K562 (cell line): ENCODE data around the gene OR8S1. TPM values are rescaled to one million over a fixed set of nuclear protein-coding genes. Genes with fewer than 3 reads are reported as not detected.

Experiments used
- ATAC-seq: fragments of 200-7000 bp; cut with Tn5 transposase; 3 replicates; pipeline ENCODE4 v1.9.1; 2020; ENCODE audit warnings: moderate library complexity
- BruUV-seq: library from RNA; stranded (reverse); fragments of 400-500 nt; replicated peaks from 2 replicates; lab custom pipeline; 2021; lab: Mats Ljungman, UMichigan
- CTCF ChIA-PET: fragments of 300-600 bp; formaldehyde crosslinking; extraction: SDS; loops from one replicate; lab custom pipeline; 2021; ENCODE audit warnings: low intra/inter-chr PET ratio; lab: Yijun Ruan, JAX
- POLR2A ChIA-PET: fragments of 300-600, 350-650 bp; sonication (Branson Sonifier 250); formaldehyde crosslinking; extraction: SDS; loops from one replicate; lab custom pipeline; 2021; ENCODE audit warnings: antibody characterized with exemption, inconsistent platforms; lab: Yijun Ruan, JAX
- DNase-seq, 4 experiments: peaks; one replicate each; pipeline versions ENCODE4 v3.0.0 to v3.0.0-alpha.2; 2011 to 2018; ENCODE audit warnings: low spot score in 3 of 4, mixed read lengths in 3 of 4; ENCODE audit errors: extremely low read depth in 1 of 4
- FAIRE-seq: peaks from 2 replicates; lab custom pipeline; 2011; peaks lifted over from hg19 to GRCh38; lab: Jason Lieb, UNC
- H2AFZ ChIP-seq: 2 replicates; pipeline ENCODE4 v1.6.0; 2011; ENCODE audit warnings: low read depth, low read length, control low read depth, inconsistent platforms
- H3K27ac ChIP-seq: fragments of 200-600 bp; 3 replicates; pipeline ENCODE4 v1.8.0; 2011; ENCODE audit warnings: low read depth, mild to moderate bottlenecking, control low read depth, inconsistent platforms, low read length, moderate library complexity, mixed read lengths; ENCODE audit errors: extremely low read depth
- H3K27me3 ChIP-seq, 2 experiments: fragments of 300-600 bp in 1 of 2; 2 replicates in 1 of 2; 3 replicates in 1 of 2; pipeline versions ENCODE4 v1.6.0 to v1.8.0; 2011; ENCODE audit warnings: inconsistent platforms in 2 of 2, low read length in 2 of 2, mild to moderate bottlenecking in 1 of 2, mixed read lengths in 1 of 2, moderate library complexity in 1 of 2; ENCODE audit not compliant: control insufficient read depth in 2 of 2, insufficient read depth in 2 of 2
- H3K36me3 ChIP-seq: fragments of 300-600 bp; 3 replicates; pipeline ENCODE4 v1.8.0; 2011; ENCODE audit warnings: mild to moderate bottlenecking, low read length, inconsistent platforms; ENCODE audit not compliant: control insufficient read depth, insufficient read depth
- H3K4me1 ChIP-seq, 2 experiments: fragments of 200-600 bp in 1 of 2; replicated peaks in 1 of 2; 2 replicates in 1 of 2; 3 replicates in 1 of 2; pipeline versions ENCODE4 v1.5.1 to v1.8.0; 2011; ENCODE audit warnings: inconsistent platforms in 2 of 2, low read length in 2 of 2, mild to moderate bottlenecking in 1 of 2, mixed read lengths in 1 of 2, moderate library complexity in 1 of 2; ENCODE audit not compliant: control insufficient read depth in 2 of 2, insufficient read depth in 2 of 2
- H3K4me2 ChIP-seq: 2 replicates; pipeline ENCODE4 v1.6.1; 2011; ENCODE audit warnings: low read length, control low read depth, inconsistent platforms, mixed read lengths; ENCODE audit not compliant: insufficient read depth
- H3K4me3 ChIP-seq: fragments of 200-600 bp; sonication (generic), shearing (Covaris generic); 2 replicates; pipeline ENCODE4 v1.5.1; 2016; ENCODE audit warnings: control low read depth, inconsistent platforms
- H3K79me2 ChIP-seq: fragments of 200-600 bp; 3 replicates; pipeline ENCODE4 v1.8.0; 2011; ENCODE audit warnings: low read length, inconsistent platforms; ENCODE audit not compliant: control insufficient read depth, insufficient read depth
- H3K9ac ChIP-seq, 2 experiments: 2 replicates each; pipeline versions ENCODE4 v1.6.0 to v1.6.1; 2011; ENCODE audit warnings: low read depth in 2 of 2, low read length in 2 of 2, control low read depth in 1 of 2, inconsistent platforms in 1 of 2, mild to moderate bottlenecking in 1 of 2, mixed read lengths in 1 of 2; ENCODE audit not compliant: insufficient read depth in 1 of 2
- H3K9me1 ChIP-seq: one replicate; pipeline ENCODE4 v1.6.0; 2011; ENCODE audit warnings: inconsistent platforms, mild to moderate bottlenecking, low read length, moderate library complexity; ENCODE audit not compliant: control insufficient read depth, insufficient read depth
- H3K9me3 ChIP-seq: replicated peaks from 2 replicates; pipeline ENCODE4 v1.5.1; 2011; ENCODE audit warnings: low read depth, low read length, inconsistent platforms; ENCODE audit not compliant: control insufficient read depth, insufficient read depth
- H4K20me1 ChIP-seq: replicated peaks from 2 replicates; pipeline ENCODE4 v1.6.1; 2011; ENCODE audit warnings: low read length, inconsistent platforms, mixed read lengths; ENCODE audit not compliant: control insufficient read depth, insufficient read depth
- BACH1 ChIP-seq: fragments of 200-800 bp; sonication (Bioruptor generic); IDR thresholded peaks from 2 replicates; pipeline ENCODE4 v1.6.1; 2016; ENCODE audit warnings: missing genetic modification characterization, missing compliant biosample characterization
- CXXC5 ChIP-seq: fragments of 250-450 bp; sonication (Bioruptor Pico); IDR thresholded peaks from 2 replicates; pipeline ENCODE4 v1.8.0; 2022; ENCODE audit warnings: inconsistent platforms, mild to moderate bottlenecking, moderate library complexity
- EP400 ChIP-seq: fragments of 450-650 bp; IDR thresholded peaks from 2 replicates; pipeline ENCODE4 v1.6.1; 2017; ENCODE audit warnings: antibody characterized with exemption, mild to moderate bottlenecking, moderate library complexity
- JUND ChIP-seq, 2 experiments: IDR thresholded peaks; 2 replicates in 1 of 2; 3 replicates in 1 of 2; pipeline ENCODE4 v1.6.1; 2011; ENCODE audit warnings: borderline replicate concordance in 2 of 2, low read depth in 2 of 2, low read length in 2 of 2, improper control_type of control experiment in 1 of 2, missing biosample characterization in 1 of 2, missing genetic modification characterization in 1 of 2, missing genetic modification reagents in 1 of 2
- MTA2 ChIP-seq: fragments of 450-650 bp; IDR thresholded peaks from 2 replicates; pipeline ENCODE4 v1.6.1; 2016; ENCODE audit warnings: low read depth
- PHB2 ChIP-seq: fragments of 450-650 bp; IDR thresholded peaks from 2 replicates; pipeline ENCODE4 v1.6.1; 2017; ENCODE audit warnings: low read depth
- POLR2H ChIP-seq: IDR thresholded peaks from 2 replicates; pipeline ENCODE4 v1.6.1; 2016; ENCODE audit warnings: missing genetic modification characterization, low read depth, mild to moderate bottlenecking, control low read depth, missing compliant biosample characterization, moderate library complexity
- SMAD4 ChIP-seq: fragments of 250-450 bp; sonication (Bioruptor Pico); conservative IDR thresholded peaks from 2 replicates; pipeline ENCODE4 v1.8.0; 2021; ENCODE audit warnings: inconsistent platforms, mild to moderate bottlenecking, moderate library complexity
- STAG1 ChIP-seq: sonication (generic); formaldehyde crosslinking; IDR thresholded peaks from 2 replicates; pipeline ENCODE4 v1.5.0; 2020; ENCODE audit warnings: missing genetic modification reagents, borderline replicate concordance
- TRIM24 ChIP-seq, 2 experiments: fragments of 450-650 bp; IDR thresholded peaks; 2 replicates each; pipeline ENCODE4 v1.6.1; 2016
- ZEB2 ChIP-seq: fragments of 450-650 bp; IDR thresholded peaks from 2 replicates; pipeline ENCODE4 v1.6.1; 2016
- ZNF175 ChIP-seq: fragments of 200-800 bp; sonication (Bioruptor generic); IDR thresholded peaks from 2 replicates; pipeline ENCODE4 v1.6.1; 2016; ENCODE audit warnings: low read depth, mild to moderate bottlenecking, missing genetic modification characterization, missing compliant biosample characterization
- ZNF584 ChIP-seq: fragments of 200-800 bp; sonication (Bioruptor generic); IDR thresholded peaks from 2 replicates; pipeline ENCODE4 v1.6.1; 2016; ENCODE audit warnings: low read depth, mild to moderate bottlenecking, missing genetic modification characterization, missing compliant biosample characterization
- ZNF589 ChIP-seq: fragments of 200-800 bp; sonication (Bioruptor generic); IDR thresholded peaks from 2 replicates; pipeline ENCODE4 v1.6.1; 2016; ENCODE audit warnings: low read depth, missing genetic modification characterization, missing compliant biosample characterization
- ZSCAN32 ChIP-seq: fragments of 450-650 bp; formaldehyde crosslinking; IDR thresholded peaks from 2 replicates; pipeline ENCODE4 v1.4.0; 2020; ENCODE audit warnings: mild to moderate bottlenecking, moderate library complexity
- WGBS: fragments of 100-300 bp; shearing (Covaris generic); methylation state at CpG from one replicate; pipeline ENCODE4 v1.1.6; 2016; ENCODE audit warnings: low coverage, mixed read lengths; ENCODE audit not compliant: insufficient coverage; ENCODE audit errors: missing lambda C conversion rate; 5-methylcytosine and 5-hydroxymethylcytosine counted together
- in situ Hi-C: fragments of 300-500 bp; cut with MboI; formaldehyde crosslinking; loops from 4 replicates; pipeline ENCODE4 v1.15.0; 2018; ENCODE audit warnings: inconsistent platforms, mixed read lengths
- intact Hi-C: fragments of 100-400 bp; cut with micrococcal nuclease; formaldehyde crosslinking; loops from 2 replicates; pipeline ENCODE4 v1.14.2; 2022
- polyA plus RNA-seq, 8 experiments: library from polyadenylated mRNA; depleted of rRNA in 4 of 8; stranded (reverse) in 5 of 8; unstranded in 3 of 8; fragments of >200 nt; fragmentation: Nextera tagmentation in 2 of 8; fragmentation: Illumina TruSeq in 1 of 8; extraction: Ambion mirVana in 2 of 8; extraction: Trizol in 1 of 8; gene quantifications; 2 replicates each; pipeline versions ENCODE4 v1.2.1 to v1.2.3, GENCODE V29; 2011 to 2014; ENCODE audit warnings: inconsistent platforms in 1 of 8, missing spikeins in 1 of 8
- total RNA-seq, 7 experiments: library from RNA; depleted of rRNA in 6 of 7; stranded (reverse); fragments of >200 nt in 6 of 7; fragmentation: Illumina TruSeq in 2 of 7; extraction: Trizol in 2 of 7; gene quantifications; 2 replicates each; pipeline versions ENCODE4 v1.2.1 to v1.2.3, GENCODE V29; 2011 to 2021; ENCODE audit warnings: low replicate concordance in 1 of 7
- TF ChIP-seq, protein P1 (sequence below): fragments of 450-650 bp; IDR thresholded peaks from one replicate; pipeline ENCODE4 v1.6.1; 2018; ENCODE audit warnings: mild to moderate bottlenecking, moderate library complexity; ENCODE audit not compliant: partially characterized antibody
- TF ChIP-seq, protein P2 (sequence below): fragments of 450-650 bp; formaldehyde crosslinking; IDR thresholded peaks from 2 replicates; pipeline ENCODE4 v1.4.0; 2022; ENCODE audit warnings: mild to moderate bottlenecking, moderate library complexity
- TF ChIP-seq, protein P3 (sequence below), 2 experiments: fragments of 450-650 bp in 1 of 2; sonication (generic) in 1 of 2; formaldehyde crosslinking in 1 of 2; IDR thresholded peaks in 1 of 2; conservative IDR thresholded peaks in 1 of 2; 2 replicates each; pipeline versions ENCODE4 v1.6.1 to v1.8.1; 2016 to 2023; ENCODE audit warnings: mild to moderate bottlenecking in 2 of 2, moderate library complexity in 2 of 2, inconsistent platforms in 1 of 2, missing genetic modification reagents in 1 of 2

The OR8S1 gene
- total and polyA plus RNA-seq, 9 of the 15 experiments (the other 6 are each of a cell fraction or from before 2014, with no cell fraction given) = not detected

DNA sequence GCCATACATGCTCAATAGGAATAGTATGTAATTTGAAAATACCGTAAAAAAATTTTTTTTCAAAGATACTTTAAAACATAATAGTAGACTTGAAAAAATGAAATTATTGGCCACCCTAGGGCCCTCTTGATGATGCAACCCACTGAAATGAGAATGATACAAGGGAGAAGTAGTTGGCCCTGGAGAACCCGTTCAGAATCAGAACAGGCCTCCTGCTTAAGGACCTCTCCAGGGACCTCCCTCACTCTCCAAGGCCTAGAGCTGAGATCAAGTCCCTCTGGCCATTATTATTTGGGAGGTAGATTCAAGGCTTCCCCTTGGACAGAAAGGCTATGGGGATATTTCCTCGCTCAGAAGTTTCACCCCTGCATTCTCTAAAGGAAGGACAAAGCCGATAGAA lies 32.5 kb downstream of the OR8S1 start:
- no peaks in the 10 kb centered on the region for H3K36me3 ChIP-seq
- no peak overlapping the region for H2AFZ ChIP-seq
- H3K9me1 ChIP-seq = no peaks in the 10 kb centered on the region
- no peak overlapping the region for H3K4me2 ChIP-seq
- intact Hi-C loops = no loop called here
- CTCF ChIA-PET = interaction anchor here (0.6 kb wide), 1 partner anchor 401 kb away, joined by 3 read pairs; the partner anchor contains the start of gene ASB8
- H3K4me1 ChIP-seq = peaks cover 0 to 19% of the 10 kb centered on the region in 2 experiments; a peak in 4 of 5 replicates
- ATAC-seq = peak; percentile 54; the same call in 2 of the 3 replicates
- no peak overlapping the region for H3K27ac ChIP-seq
- in situ Hi-C loops = no loop called here
- POLR2A ChIA-PET = interaction anchor here (0.7 kb wide), 1 partner anchor 133 kb away, joined by 3 read pairs; no protein-coding TSS in a partner anchor
- WGBS = 47% methylated on average over 4 of the region's 4 CpGs
- no peak for DNase-seq
- no peak overlapping the region for H3K4me3 ChIP-seq
- 0 out of 5 replicates have a peak, but pooled peaks cover 0 to 3% of the 10 kb centered on the region in 2 experiments for H3K27me3 ChIP-seq
- H3K79me2 ChIP-seq = no peaks in the 10 kb centered on the region
- no peaks in the 10 kb centered on the region for H3K9me3 ChIP-seq
- H3K9ac ChIP-seq = no peak overlapping the region
- no peak for FAIRE-seq
- no TSS peak for BruUV-seq
- no peaks in the 10 kb centered on the region for H4K20me1 ChIP-seq
- TF ChIP-seq, protein P1, sequence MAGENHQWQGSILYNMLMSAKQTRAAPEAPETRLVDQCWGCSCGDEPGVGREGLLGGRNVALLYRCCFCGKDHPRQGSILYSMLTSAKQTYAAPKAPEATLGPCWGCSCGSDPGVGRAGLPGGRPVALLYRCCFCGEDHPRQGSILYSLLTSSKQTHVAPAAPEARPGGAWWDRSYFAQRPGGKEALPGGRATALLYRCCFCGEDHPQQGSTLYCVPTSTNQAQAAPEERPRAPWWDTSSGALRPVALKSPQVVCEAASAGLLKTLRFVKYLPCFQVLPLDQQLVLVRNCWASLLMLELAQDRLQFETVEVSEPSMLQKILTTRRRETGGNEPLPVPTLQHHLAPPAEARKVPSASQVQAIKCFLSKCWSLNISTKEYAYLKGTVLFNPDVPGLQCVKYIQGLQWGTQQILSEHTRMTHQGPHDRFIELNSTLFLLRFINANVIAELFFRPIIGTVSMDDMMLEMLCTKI = no peak
- TF ChIP-seq PHB2 = no peak
- 0 out of 2 replicates have a peak, but pooled peaks have one; percentile 8 for TF ChIP-seq CXXC5 (CRISPR knock-in tag)
- 0 out of 2 replicates have a peak, but pooled peaks have one; percentile 11 for TF ChIP-seq EP400
- TF ChIP-seq SMAD4 (CRISPR knock-in tag) = peak; percentile 51
- TF ChIP-seq, protein P2, sequence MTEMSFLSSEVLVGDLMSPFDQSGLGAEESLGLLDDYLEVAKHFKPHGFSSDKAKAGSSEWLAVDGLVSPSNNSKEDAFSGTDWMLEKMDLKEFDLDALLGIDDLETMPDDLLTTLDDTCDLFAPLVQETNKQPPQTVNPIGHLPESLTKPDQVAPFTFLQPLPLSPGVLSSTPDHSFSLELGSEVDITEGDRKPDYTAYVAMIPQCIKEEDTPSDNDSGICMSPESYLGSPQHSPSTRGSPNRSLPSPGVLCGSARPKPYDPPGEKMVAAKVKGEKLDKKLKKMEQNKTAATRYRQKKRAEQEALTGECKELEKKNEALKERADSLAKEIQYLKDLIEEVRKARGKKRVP = peak; percentile 83
- TF ChIP-seq ZNF584 (CRISPR knock-in tag) = peak; percentile 70; the same call in 1 of the 2 replicates
- 0 out of 2 replicates have a peak, but pooled peaks have one; percentile 31 for TF ChIP-seq POLR2H
- TF ChIP-seq ZNF175 (CRISPR knock-in tag) = peak; percentile 75; the same call in 1 of the 2 replicates
- no peak for TF ChIP-seq MTA2
- 0 out of 2 replicates have a peak, but pooled peaks have one; percentile 15 for TF ChIP-seq BACH1
- peak; percentile 34; the same call in 1 of the 2 replicates for TF ChIP-seq JUND (IDR thresholded peaks at IDR 0.05; ENCODE audit: borderline replicate concordance, low read depth, low read length)
- no peak for TF ChIP-seq JUND (tag; IDR thresholded peaks at IDR 0.05; ENCODE audit: borderline replicate concordance, low read depth, low read length)
- TF ChIP-seq, protein P3, sequence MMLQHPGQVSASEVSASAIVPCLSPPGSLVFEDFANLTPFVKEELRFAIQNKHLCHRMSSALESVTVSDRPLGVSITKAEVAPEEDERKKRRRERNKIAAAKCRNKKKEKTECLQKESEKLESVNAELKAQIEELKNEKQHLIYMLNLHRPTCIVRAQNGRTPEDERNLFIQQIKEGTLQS (IDR thresholded peaks at IDR 0.05) = peak; percentile 87
- TF ChIP-seq, protein P3 (CRISPR knock-in tag; conservative IDR thresholded peaks at IDR 0.05) = no peak
- no peak for TF ChIP-seq ZEB2
- no peak for TF ChIP-seq STAG1
- peak; percentile 75 for TF ChIP-seq ZSCAN32 (CRISPR knock-in tag)
- TF ChIP-seq TRIM24 (IDR thresholded peaks at IDR 0.05) = peak in 1 of 2 experiments; percentile 45; a peak in 1 of 4 replicates
- TF ChIP-seq ZNF589 (CRISPR knock-in tag) = peak; percentile 35; the same call in 1 of the 2 replicates
